ENCODE results near the gene ARHGAP32. TPM values are rescaled to one million over a fixed set of nuclear protein-coding genes. Genes with fewer than 3 reads are reported as not detected.

Gene ARHGAP32
- polyA plus RNA-seq, 1 of the 3 experiments (the other 2 are of a cell fraction): 4.8 TPM

GRCh38 chr11:128926000-128926399, 266.1 kb downstream of the ARHGAP32 start:
- no peaks in the 10 kb centered on the region for H3K36me3 ChIP-seq (replicated peaks in 1 of 2; ENCODE audit: control insufficient read depth in 1 of 2, insufficient read depth in 2 of 2, low read length in 1 of 2)
- WGBS (ENCODE audit: low lambda C conversion rate): 43% methylated on average over 3 of the region's 3 CpGs
- ChIA-PET CTCF (interaction anchor here (1.3 to 4.8 kb wide), 3 partner anchors 23 to 768 kb away, joined by 3 to 26 read pairs (median 5); no protein-coding TSS in a partner anchor), POLR2A (no interaction called here)
- no peak for DNase-seq
- no peak overlapping the region for H3K4me2 ChIP-seq
- TF ChIP-seq FOXJ3 (CRISPR knock-in tag; IDR thresholded peaks at IDR 0.05) (no peak), EP300 (IDR thresholded peaks at IDR 0.05; ENCODE audit: borderline replicate concordance in 1 of 2, low read depth in 1 of 2, low read length in 1 of 2) (no peak), TEAD4 (IDR thresholded peaks at IDR 0.05; ENCODE audit: borderline replicate concordance, insufficient read depth) (no peak), NRF1 (IDR thresholded peaks at IDR 0.05; ENCODE audit: low read depth, low read length) (no peak), RFX5 (IDR thresholded peaks at IDR 0.05; ENCODE audit: low read length) (no peak), PBX3 (IDR thresholded peaks at IDR 0.05) (no peak), GATA2 (CRISPR knock-in tag; IDR thresholded peaks at IDR 0.05) (no peak), POLR2AphosphoS5 (IDR thresholded peaks at IDR 0.05; ENCODE audit: low read depth, low read length) (no peak), USF1 (IDR thresholded peaks at IDR 0.05; ENCODE audit: borderline replicate concordance, low read depth) (no peak), YY1 (IDR thresholded peaks at IDR 0.05; ENCODE audit: low read depth) (no peak), EZH2phosphoT487 (IDR thresholded peaks at IDR 0.05; ENCODE audit: borderline replicate concordance, low read depth) (no peak), REST (IDR thresholded peaks at IDR 0.05; ENCODE audit: low read depth, low read length) (no peak), TAF1 (IDR thresholded peaks at IDR 0.05; ENCODE audit: borderline replicate concordance, low read depth, low read length) (no peak), MEF2A (IDR thresholded peaks at IDR 0.05; ENCODE audit: borderline replicate concordance, low read depth) (no peak), CTCF (IDR thresholded peaks at IDR 0.05) (no peak), TCF12 (IDR thresholded peaks at IDR 0.05) (no peak), SIN3A (IDR thresholded peaks at IDR 0.05; ENCODE audit: borderline replicate concordance, low read depth, low read length) (no peak), MAX (IDR thresholded peaks at IDR 0.05; ENCODE audit: low read depth) (no peak), NFIC (IDR thresholded peaks at IDR 0.05; ENCODE audit: borderline replicate concordance) (no peak), USF2 (IDR thresholded peaks at IDR 0.05; ENCODE audit: borderline replicate concordance, low read depth, low read length) (no peak)
- no peaks in the 10 kb centered on the region for H3K9me3 ChIP-seq
- H3K4me1 ChIP-seq (ENCODE audit: control insufficient read depth in 1 of 2, insufficient read depth in 2 of 2, low read depth in 1 of 2, low read length in 1 of 2): peaks cover 0 to 2% of the 10 kb centered on the region in 2 experiments; a peak in 1 of 4 replicates
- H3F3A ChIP-seq (replicated peaks; ENCODE audit: insufficient read depth): no peaks in the 10 kb centered on the region
- H3K79me2 ChIP-seq (ENCODE audit: insufficient read depth): no peaks in the 10 kb centered on the region
- H4K20me1 ChIP-seq (ENCODE audit: insufficient read depth): no peaks in the 10 kb centered on the region
- H3K9ac ChIP-seq: no peak overlapping the region
- no peak overlapping the region for H2AFZ ChIP-seq (ENCODE audit: low read depth)
- no peak overlapping the region for H3K27ac ChIP-seq (ENCODE audit: low read depth in 2 of 2, low read length in 1 of 2)
- no peak overlapping the region for H3K4me3 ChIP-seq (ENCODE audit: low read depth in 2 of 2, low read length in 1 of 2)
- H3K9me2 ChIP-seq: no peaks in the 10 kb centered on the region
- peaks cover 5% of the 10 kb centered on the region; the same call in 1 of the 2 replicates for H3K27me3 ChIP-seq (ENCODE audit: insufficient read depth)
